Measurements from ENCODE around the gene KLHL11.

Gene KLHL11

GRCh38 chr17:41864836-41865595, at the start of gene KLHL11:
Gene KLHL11 (minus strand): TSS chr17:41865423. CDS start chr17:41865370, 53 bp downstream.
- DNase-seq: peak; percentile 87

- DNase-seq: no peak
Observed at GRCh38 chr17:41915020-41915419, 49.8 kb upstream of the KLHL11 start.

- no peak for DNase-seq
Observed at GRCh38 chr17:41914358-41914766, 49.1 kb upstream of the KLHL11 start.

GRCh38 chr17:41913798-41914197, 48.6 kb upstream of the KLHL11 start:
- DNase-seq: no peak

- DNase-seq: no peak
Observed at GRCh38 chr17:41912925-41913324, 47.7 kb upstream of the KLHL11 start.

- no peak for DNase-seq
Observed at GRCh38 chr17:41910701-41911391, 45.6 kb upstream of the KLHL11 start.

- no peak for DNase-seq
Observed at GRCh38 chr17:41909088-41909487, 43.9 kb upstream of the KLHL11 start.

GRCh38 chr17:41907633-41908539, 42.7 kb upstream of the KLHL11 start:
- no peak for DNase-seq

- DNase-seq: no peak
Observed at GRCh38 chr17:41907185-41907556, 41.9 kb upstream of the KLHL11 start.

GRCh38 chr17:41906465-41907184, 41.4 kb upstream of the KLHL11 start:
- DNase-seq: no peak

GRCh38 chr17:41905172-41905571, 39.9 kb upstream of the KLHL11 start:
- no peak for DNase-seq

GRCh38 chr17:41904242-41904841, 39.1 kb upstream of the KLHL11 start:
- no peak for DNase-seq

- no peak for DNase-seq
Observed at GRCh38 chr17:41901646-41902045, 36.4 kb upstream of the KLHL11 start.

- no peak for DNase-seq
Observed at GRCh38 chr17:41896726-41897125, 31.5 kb upstream of the KLHL11 start.

- DNase-seq: no peak
Observed at GRCh38 chr17:41895617-41896016, 30.4 kb upstream of the KLHL11 start.

GRCh38 chr17:41894791-41895331, 29.6 kb upstream of the KLHL11 start:
- DNase-seq: no peak

- DNase-seq: no peak
Observed at GRCh38 chr17:41893384-41893783, 28.2 kb upstream of the KLHL11 start.

- no peak for DNase-seq
Observed at GRCh38 chr17:41892021-41892376, 26.8 kb upstream of the KLHL11 start.

GRCh38 chr17:41891135-41892020, 26.2 kb upstream of the KLHL11 start:
- DNase-seq: no peak

- no peak for DNase-seq
Observed at GRCh38 chr17:41888332-41888965, 23.2 kb upstream of the KLHL11 start.

- no peak for DNase-seq
Observed at GRCh38 chr17:41885733-41886132, 20.5 kb upstream of the KLHL11 start.

Data from stimulated activated naive CD4-positive, alpha-beta T cell treated with Interleukin-2 at 50 U/mL for 16 hours (primary cell).